HG03196 (cell line): ENCODE data around the gene ACP6.

Source experiments
- ATAC-seq: cut with Tn5 transposase; IDR thresholded peaks from one replicate; pipeline ENCODE4 v1.9.1; 2021; ENCODE audit not compliant: unreplicated experiment

The ACP6 gene

DNA sequence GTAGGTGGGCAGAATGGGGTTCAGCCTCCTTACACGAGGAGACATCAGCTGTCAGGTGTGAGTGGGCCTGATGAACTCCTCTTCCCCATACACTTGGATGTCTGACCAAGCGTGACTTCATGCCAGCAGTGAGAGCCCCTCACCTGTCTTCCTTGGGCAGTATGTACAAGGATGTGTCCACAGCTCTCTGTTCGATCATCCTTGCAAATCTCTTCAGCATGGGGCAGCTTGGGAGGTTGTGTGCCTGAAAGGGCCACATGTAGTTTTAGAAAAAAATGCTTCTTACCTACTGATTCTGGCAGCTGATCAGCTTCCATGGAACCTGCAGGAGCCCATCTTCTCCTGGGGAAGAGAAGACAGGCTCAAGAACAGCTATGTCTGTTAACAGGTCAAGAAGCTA is 18.0 kb downstream of the ACP6 start:
- ATAC-seq = no peak

DNA sequence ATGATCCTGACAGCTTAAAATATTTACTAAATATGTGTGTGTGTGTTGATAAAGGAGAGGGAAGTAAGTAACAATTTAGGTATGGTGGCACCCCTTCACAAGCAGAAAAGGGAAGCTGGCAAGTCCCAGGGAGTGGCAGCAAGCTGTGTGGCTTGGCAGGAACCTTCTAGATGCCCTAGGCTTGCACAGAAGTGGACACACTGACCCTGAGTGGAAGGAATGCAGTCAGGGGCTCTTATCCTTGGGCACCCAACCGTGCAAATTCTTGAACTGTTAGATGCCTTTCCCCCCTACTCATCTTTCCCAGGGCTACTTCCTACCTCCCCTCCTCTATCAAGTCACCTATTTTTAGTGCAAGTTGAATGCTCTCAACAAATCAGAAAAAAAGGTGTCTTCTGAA is 18.9 kb downstream of the ACP6 start:
- no peak for ATAC-seq

- ATAC-seq = no peak
Measured at GRCh38 chr1:147648933-147649332, 21.4 kb downstream of the ACP6 start.

GRCh38 chr1:147647796-147648633 is 22.3 kb downstream of the ACP6 start:
- no peak for ATAC-seq

DNA sequence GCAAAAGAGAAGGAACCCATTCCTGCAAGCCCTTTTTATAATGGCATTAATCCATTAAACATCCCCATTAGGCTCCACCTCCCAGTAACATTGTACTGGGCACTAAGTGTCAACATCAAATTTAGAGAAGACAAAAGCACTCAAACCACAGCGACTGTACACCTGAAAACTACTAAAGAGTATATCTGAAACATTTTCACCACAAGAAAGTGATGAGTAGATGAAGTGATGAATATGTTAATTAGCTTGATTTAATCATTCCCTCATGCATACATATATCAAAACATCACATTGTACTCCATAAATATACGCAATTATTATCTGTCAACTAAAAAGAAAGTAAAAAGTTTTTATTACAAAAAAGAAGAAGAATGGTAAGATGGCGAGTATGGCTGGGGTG is 26.4 kb downstream of the ACP6 start:
- ATAC-seq = no peak

DNA sequence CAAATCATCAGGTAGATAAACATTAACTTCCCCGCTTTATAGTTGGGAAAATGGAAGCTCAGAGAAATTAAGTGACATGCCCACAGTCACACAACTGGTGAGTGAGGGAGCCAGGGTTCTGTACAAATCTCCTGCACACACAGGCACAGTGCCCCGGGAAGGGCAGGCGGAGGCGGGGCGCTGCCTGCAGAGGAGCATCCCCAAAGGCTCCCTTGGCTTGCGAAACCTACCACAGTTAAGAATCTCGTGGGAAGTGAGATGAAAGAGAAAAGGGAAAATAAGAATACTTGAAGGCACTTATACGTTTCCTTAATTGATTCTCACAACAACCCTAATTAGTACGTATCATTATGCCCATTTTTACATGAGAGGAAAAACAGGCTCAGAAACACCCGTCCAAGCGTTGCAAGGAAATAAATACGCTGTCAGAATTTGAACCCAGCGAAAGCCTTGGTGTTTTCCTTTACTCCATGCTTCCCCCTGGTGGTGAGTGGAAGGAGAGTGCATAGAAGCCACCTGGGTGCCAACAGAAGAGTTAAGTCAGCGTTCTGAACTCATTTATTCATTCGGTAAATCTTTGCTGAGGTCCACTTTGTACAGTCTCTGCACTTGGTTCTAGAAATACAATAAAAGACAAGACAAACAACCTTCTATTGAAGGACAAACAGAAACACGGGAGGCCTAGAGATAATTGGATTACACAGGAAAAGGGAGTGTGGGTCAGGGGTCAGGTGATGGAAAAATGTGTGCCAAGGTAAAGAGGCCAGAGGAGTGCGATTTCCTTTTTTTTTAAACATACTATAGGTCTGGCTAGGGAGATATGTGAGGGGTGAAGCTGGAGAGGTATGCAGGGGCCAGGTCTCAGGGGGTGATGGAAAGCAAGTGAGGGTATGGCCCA is 28.4 kb downstream of the ACP6 start:
- no peak for ATAC-seq

DNA sequence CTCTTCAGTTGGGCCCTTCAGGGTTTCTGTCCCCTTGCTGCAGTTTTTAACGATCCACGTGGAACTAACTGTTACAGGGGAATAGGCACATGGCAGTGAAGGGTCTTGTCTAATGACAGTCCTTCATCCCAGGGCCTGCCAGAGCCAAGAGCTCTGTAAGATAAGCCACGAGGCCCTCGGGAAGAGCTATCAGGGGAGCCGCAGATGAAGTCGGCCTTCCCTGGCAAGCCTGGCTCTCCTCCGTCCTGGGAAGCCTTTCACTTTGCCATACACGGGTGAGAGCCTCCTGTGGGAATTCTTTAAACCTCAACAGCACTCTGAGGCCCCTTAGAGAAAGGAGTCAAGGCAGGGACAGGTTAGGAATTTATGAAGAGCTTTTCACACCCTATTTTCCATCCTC is 29.0 kb downstream of the ACP6 start:
- no peak for ATAC-seq

- peak; percentile 79 for ATAC-seq
Measured at GRCh38 chr1:147640553-147641165, 29.7 kb downstream of the ACP6 start.

GRCh38 chr1:147636314-147636713 is 34.0 kb downstream of the ACP6 start:
- ATAC-seq = no peak

- no peak for ATAC-seq
Measured at GRCh38 chr1:147635342-147635741, 35.0 kb downstream of the ACP6 start.

- ATAC-seq = no peak
Measured at GRCh38 chr1:147634645-147635044, 35.7 kb downstream of the ACP6 start.

GRCh38 chr1:147633759-147634158 is 36.6 kb downstream of the ACP6 start:
- no peak for ATAC-seq

- no peak for ATAC-seq
Measured at GRCh38 chr1:147631839-147632238, 38.5 kb downstream of the ACP6 start.

DNA sequence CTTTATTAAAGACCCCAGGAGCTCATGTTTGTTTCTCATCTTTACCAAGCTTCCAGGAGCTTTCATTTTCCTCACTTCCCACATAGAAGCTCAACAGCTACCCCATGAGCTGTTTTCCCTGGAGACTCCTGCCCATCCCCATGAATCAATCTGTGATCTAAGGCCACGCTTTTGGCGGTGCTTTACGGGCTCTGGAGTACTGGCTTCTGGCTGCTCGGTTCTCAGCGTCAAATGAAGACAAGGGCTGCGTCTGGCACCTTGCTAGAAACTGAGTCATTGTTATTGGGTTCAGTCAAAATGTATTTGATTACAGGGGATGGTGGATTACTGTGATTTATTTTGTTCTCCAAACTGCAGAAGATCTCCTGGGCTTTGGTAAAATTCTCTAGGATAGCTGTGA is 39.9 kb downstream of the ACP6 start:
- no peak for ATAC-seq

- ATAC-seq = no peak
Measured at GRCh38 chr1:147630022-147630421, 40.3 kb downstream of the ACP6 start.

DNA sequence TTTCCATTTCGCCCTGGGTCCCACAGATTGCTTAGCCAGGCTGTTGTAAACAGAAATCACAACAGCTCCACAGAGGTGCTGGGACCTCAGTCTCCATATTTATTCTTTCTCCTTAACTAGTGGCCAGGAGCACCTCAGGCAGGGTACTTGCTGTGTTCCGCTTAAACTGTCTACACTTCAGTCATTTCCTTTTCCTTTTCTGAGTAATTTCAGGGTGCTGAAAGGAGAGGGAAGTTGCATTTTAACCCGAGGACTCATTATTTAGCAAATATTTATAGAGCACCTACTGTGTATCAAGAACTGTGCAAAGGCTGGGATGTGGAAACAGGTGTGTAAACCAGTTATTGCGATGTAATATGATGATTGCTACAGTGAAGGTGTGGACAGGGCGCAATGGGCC is 41.9 kb downstream of the ACP6 start:
- ATAC-seq = no peak

- no peak for ATAC-seq
Measured at GRCh38 chr1:147627435-147628110, 42.8 kb downstream of the ACP6 start.

DNA sequence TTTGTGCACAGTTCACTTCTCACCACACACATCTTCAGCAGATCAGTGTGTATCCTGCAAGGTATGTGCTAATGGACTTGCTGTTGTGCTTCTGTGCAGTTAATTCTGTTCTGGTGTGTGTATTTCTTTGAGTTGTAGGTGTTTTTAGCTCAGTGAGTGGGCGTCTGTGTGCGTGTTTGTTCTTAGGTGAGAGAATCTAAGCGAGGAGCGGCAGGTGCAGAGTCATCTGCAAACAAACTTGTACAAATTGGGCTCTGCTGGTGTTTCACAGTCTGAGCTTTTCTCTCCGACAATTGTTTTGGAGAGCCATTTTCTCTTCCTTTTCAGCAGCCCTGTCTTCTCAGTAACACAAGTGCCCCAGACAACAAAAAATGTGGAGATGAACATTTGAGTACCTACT is 43.6 kb downstream of the ACP6 start:
- no peak for ATAC-seq

- ATAC-seq = no peak
Measured at GRCh38 chr1:147626291-147626690, 44.0 kb downstream of the ACP6 start.

- no peak for ATAC-seq
Measured at GRCh38 chr1:147625362-147625995, 44.8 kb downstream of the ACP6 start.

- ATAC-seq = no peak
Measured at GRCh38 chr1:147624529-147624928, 45.8 kb downstream of the ACP6 start.
